Hepatocyte (in vitro differentiated cells): ENCODE results near the gene TRAPPC3. TPM values are rescaled to one million over a fixed set of nuclear protein-coding genes. Genes with fewer than 3 reads are reported as not detected.

Experiments
- DNase-seq: peaks from one replicate; pipeline ENCODE4 v3.0.0-alpha.2; 2016; ENCODE audit warnings: low spot score
- H2AFZ ChIP-seq: fragments of 200-600 bp; sonication (generic); 2 replicates; pipeline ENCODE4 v1.6.0; 2016; ENCODE audit warnings: antibody characterized with exemption, mild to moderate bottlenecking
- H3K27ac ChIP-seq: fragments of 200-600 bp; sonication (generic); 2 replicates; pipeline ENCODE4 v1.5.1; 2016; ENCODE audit warnings: mild to moderate bottlenecking
- H3K27me3 ChIP-seq: fragments of 200-600 bp; sonication (generic); 2 replicates; pipeline ENCODE4 v1.6.1; 2016
- H3K36me3 ChIP-seq: fragments of 200-600 bp; sonication (generic); replicated peaks from 2 replicates; pipeline ENCODE4 v1.5.1; 2016; ENCODE audit warnings: low read depth; ENCODE audit not compliant: insufficient read depth
- H3K4me1 ChIP-seq: fragments of 200-600 bp; sonication (generic); 2 replicates; pipeline ENCODE4 v1.5.1; 2016; ENCODE audit warnings: mild to moderate bottlenecking, moderate library complexity; ENCODE audit not compliant: insufficient read depth
- H3K4me2 ChIP-seq: fragments of 200-600 bp; sonication (generic); 2 replicates; pipeline ENCODE4 v1.6.0; 2016
- H3K4me3 ChIP-seq: fragments of 200-600 bp; sonication (generic); 2 replicates; pipeline ENCODE4 v1.5.1; 2016; ENCODE audit warnings: mild to moderate bottlenecking
- H3K79me2 ChIP-seq: fragments of 200-600 bp; sonication (generic); 2 replicates; pipeline ENCODE4 v1.6.0; 2017; ENCODE audit warnings: mild to moderate bottlenecking
- H3K9me2 ChIP-seq: fragments of 200-600 bp; sonication (generic); replicated peaks from 2 replicates; pipeline ENCODE4 v1.6.0; 2017; ENCODE audit warnings: mild to moderate bottlenecking; ENCODE audit not compliant: insufficient read depth
- H3K9me3 ChIP-seq: fragments of 200-600 bp; sonication (generic); 2 replicates; pipeline ENCODE4 v1.5.1; 2016; ENCODE audit warnings: low read depth, mild to moderate bottlenecking
- H4K20me1 ChIP-seq: fragments of 200-600 bp; sonication (generic); 2 replicates; pipeline ENCODE4 v1.6.0; 2016; ENCODE audit warnings: mild to moderate bottlenecking; ENCODE audit not compliant: insufficient read depth, poor library complexity, severe bottlenecking
- CTCF ChIP-seq: fragments of 200-600 bp; sonication (generic); IDR thresholded peaks from 2 replicates; pipeline ENCODE4 v1.5.1; 2016; ENCODE audit warnings: antibody characterized with exemption, mild to moderate bottlenecking; ENCODE audit not compliant: poor library complexity
- EZH2 ChIP-seq: fragments of 200-600 bp; sonication (generic); IDR thresholded peaks from 2 replicates; pipeline ENCODE4 v1.6.1; 2016; ENCODE audit warnings: antibody characterized with exemption, mild to moderate bottlenecking, borderline replicate concordance
- EZH2phosphoT487 ChIP-seq: fragments of 200-600 bp; sonication (generic); IDR thresholded peaks from one replicate; pipeline ENCODE4 v1.6.1; 2018; ENCODE audit warnings: antibody characterized with exemption, mild to moderate bottlenecking, low read depth, moderate library complexity; ENCODE audit not compliant: unreplicated experiment, severe bottlenecking
- WGBS: methylation state at CpG from one replicate; pipeline ENCODE4 v1.1.6; 2016; ENCODE audit warnings: low lambda C conversion rate; ENCODE audit errors: missing lambda C conversion rate; 5-methylcytosine and 5-hydroxymethylcytosine counted together
- polyA plus RNA-seq: library from polyadenylated mRNA; unstranded; fragments of >200 nt; fragmentation: Nextera tagmentation; extraction: Ambion mirVana; gene quantifications from 2 replicates; pipeline ENCODE4 v1.2.1, GENCODE V29; 2016
- total RNA-seq: library from RNA; depleted of rRNA; stranded (reverse); fragments of >200 nt; gene quantifications from 2 replicates; pipeline ENCODE4 v1.2.3, GENCODE V29; 2014

The TRAPPC3 gene
- total and polyA plus RNA-seq, 2 experiments from 2014 or later, result 128 to 131 TPM

GRCh38 chr1:36135796-36136195 lies 13.5 kb downstream of the TRAPPC3 start:
- Histone ChIP-seq H3K27ac (no peak overlapping the region), H3K36me3 (no peaks in the 10 kb centered on the region), H3K9me2 (no peaks in the 10 kb centered on the region), H3K4me3 (no peak overlapping the region), H4K20me1 (peaks cover 15% of the 10 kb centered on the region), H3K9me3 (no peaks in the 10 kb centered on the region), H3K79me2 (peaks cover 16% of the 10 kb centered on the region), H3K4me2 (no peak overlapping the region), H3K27me3 (no peaks in the 10 kb centered on the region), H3K4me1 (peaks cover 10% of the 10 kb centered on the region), H2AFZ (no peak overlapping the region)
- TF ChIP-seq EZH2, result no peak
- no peak for DNase-seq

GRCh38 chr1:36135330-36135667 lies 14.0 kb downstream of the TRAPPC3 start:
- no peaks in the 10 kb centered on the region for H3K27me3 ChIP-seq
- no peak overlapping the region for H3K4me2 ChIP-seq
- TF ChIP-seq EZH2, result no peak
- TF ChIP-seq EZH2phosphoT487, result no peak
- TF ChIP-seq CTCF, result no peak
- 89% methylated on average over 6 of the region's 6 CpGs for WGBS
- peaks cover 10% of the 10 kb centered on the region for H4K20me1 ChIP-seq
- H3K36me3 ChIP-seq, result no peaks in the 10 kb centered on the region
- H2AFZ ChIP-seq, result no peak overlapping the region
- peaks cover 11% of the 10 kb centered on the region for H3K79me2 ChIP-seq
- no peaks in the 10 kb centered on the region for H3K9me2 ChIP-seq
- no peak for DNase-seq
- no peaks in the 10 kb centered on the region for H3K9me3 ChIP-seq
- peak overlapping the region; percentile 2 for H3K27ac ChIP-seq
- no peak overlapping the region for H3K4me3 ChIP-seq
- H3K4me1 ChIP-seq, result peaks cover 7% of the 10 kb centered on the region

GRCh38 chr1:36134505-36135329 lies 14.6 kb downstream of the TRAPPC3 start:
- H3K4me2 ChIP-seq, result no peak overlapping the region
- H3K27ac ChIP-seq, result peak overlapping the region; percentile 36
- H3K27me3 ChIP-seq, result no peaks in the 10 kb centered on the region
- 58% methylated on average over 7 of the region's 7 CpGs for WGBS
- H3K4me3 ChIP-seq, result no peak overlapping the region
- H2AFZ ChIP-seq, result no peak overlapping the region
- no peaks in the 10 kb centered on the region for H3K36me3 ChIP-seq
- H3K79me2 ChIP-seq, result peaks cover 5% of the 10 kb centered on the region
- H3K9me2 ChIP-seq, result no peaks in the 10 kb centered on the region
- DNase-seq, result peak; percentile 76
- peak; percentile 77 for TF ChIP-seq CTCF
- TF ChIP-seq EZH2, result no peak
- TF ChIP-seq EZH2phosphoT487, result no peak
- H3K4me1 ChIP-seq, result peaks cover 4% of the 10 kb centered on the region
- peaks cover 4% of the 10 kb centered on the region for H4K20me1 ChIP-seq
- no peaks in the 10 kb centered on the region for H3K9me3 ChIP-seq

- no peaks in the 10 kb centered on the region for H3K79me2 ChIP-seq
- H3K27me3 ChIP-seq, result no peaks in the 10 kb centered on the region
- no peaks in the 10 kb centered on the region for H3K9me2 ChIP-seq
- 55% methylated on average over 3 of the region's 6 CpGs for WGBS
- H3K4me3 ChIP-seq, result no peak overlapping the region
- no peak overlapping the region for H3K4me2 ChIP-seq
- TF ChIP-seq EZH2 (no peak), CTCF (no peak), EZH2phosphoT487 (no peak)
- no peaks in the 10 kb centered on the region for H3K9me3 ChIP-seq
- no peaks in the 10 kb centered on the region for H3K36me3 ChIP-seq
- DNase-seq, result peak; percentile 7
- H2AFZ ChIP-seq, result no peak overlapping the region
- H3K4me1 ChIP-seq, result peaks cover 4% of the 10 kb centered on the region
- no peaks in the 10 kb centered on the region for H4K20me1 ChIP-seq
- H3K27ac ChIP-seq, result peak overlapping the region; percentile 36
These were observed 15.3 kb downstream of the TRAPPC3 start for GRCh38 chr1:36134031-36134430.
